ENCODE data around the gene GAPVD1. TPM values are rescaled to one million over a fixed set of nuclear protein-coding genes. Genes with fewer than 3 reads are reported as not detected.

Gene GAPVD1
- total RNA-seq, 1 experiment from 2014 or later, result 53.1 TPM

GRCh38 chr9:125269014-125269397 lies 7.4 kb downstream of the GAPVD1 start (continued):
- no peak for TF ChIP-seq REST (IDR thresholded peaks at IDR 0.05; ENCODE audit: low read depth)
- TF ChIP-seq EZH2 (IDR thresholded peaks at IDR 0.05), result no peak
- no peak for TF ChIP-seq ZBTB33 (IDR thresholded peaks at IDR 0.05; ENCODE audit: extremely low read depth, insufficient replicate concordance, low read length)

GRCh38 chr9:125271081-125271480 lies 9.5 kb downstream of the GAPVD1 start:
- DNase-seq (ENCODE audit: low read depth, low spot score) (no peak), ATAC-seq (no peak)
- intact Hi-C loops (cut with micrococcal nuclease), result no loop called here
- Histone ChIP-seq H3K9me3 (ENCODE audit: control insufficient read depth in 1 of 2, insufficient read depth in 1 of 2, low read depth in 1 of 2, low read length in 2 of 2) (no peaks in the 10 kb centered on the region), H3K4me3 (replicated peaks in 1 of 2; ENCODE audit: low read depth in 1 of 2, low read length in 2 of 2) (no peak overlapping the region), H3K4me2 (ENCODE audit: low read length) (no peak overlapping the region), H3K4me1 (ENCODE audit: control insufficient read depth in 1 of 2, insufficient read depth in 2 of 2, low read length in 2 of 2) (no peaks in the 10 kb centered on the region), H3K79me2 (ENCODE audit: insufficient read depth, low read length) (peaks cover 92% of the 10 kb centered on the region), H3K9ac (ENCODE audit: low read length) (no peak overlapping the region), H3K9me2 (ENCODE audit: insufficient read depth) (no peaks in the 10 kb centered on the region), H4K20me1 (ENCODE audit: insufficient read depth) (no peaks in the 10 kb centered on the region), H2AFZ (ENCODE audit: low read depth, low read length, poor library complexity, severe bottlenecking) (no peak overlapping the region), H3K36me3 (ENCODE audit: control insufficient read depth in 1 of 2, insufficient read depth in 2 of 2, low read length in 2 of 2) (no peaks in the 10 kb centered on the region), H3K27me3 (ENCODE audit: insufficient read depth, low read length) (no peaks in the 10 kb centered on the region), H3K27ac (ENCODE audit: low read depth, low read length) (no peak overlapping the region)
- ChIA-PET RAD21 (ENCODE audit: low non-redundant PET in 1 of 2, low total read pairs in 2 of 2, uncharacterized antibody in 2 of 2, unreplicated experiment in 2 of 2) (no interaction called here), CTCF (no interaction called here), POLR2A (no interaction called here)
- TSS peak; percentile 30 for BruUV-seq (replicated peaks)
- TF ChIP-seq MAX (IDR thresholded peaks at IDR 0.05) (no peak), REST (IDR thresholded peaks at IDR 0.05; ENCODE audit: low read depth) (no peak), ELF1 (IDR thresholded peaks at IDR 0.05; ENCODE audit: borderline replicate concordance, low read depth) (no peak), SIN3A (IDR thresholded peaks at IDR 0.05; ENCODE audit: low read depth) (no peak), CTCF (IDR thresholded peaks at IDR 0.05 in 2 of 3, conservative IDR thresholded peaks at IDR 0.05 in 1 of 3; ENCODE audit: borderline replicate concordance in 1 of 3, insufficient read depth in 1 of 3, low read depth in 2 of 3, low read length in 2 of 3) (no peak), ZBTB33 (IDR thresholded peaks at IDR 0.05; ENCODE audit: extremely low read depth, insufficient replicate concordance, low read length) (no peak), CEBPB (IDR thresholded peaks at IDR 0.05; ENCODE audit: low read depth) (no peak), ZFX (IDR thresholded peaks at IDR 0.05) (no peak)
